Vagina (tissue), 2 donors: ENCODE measurements around the gene SENP3. TPM values are rescaled to one million over a fixed set of nuclear protein-coding genes. Genes with fewer than 3 reads are reported as not detected.

ENCODE experiments used
- DNase-seq, 2 donors: peaks; one replicate each; pipeline ENCODE4 v3.0.0-alpha.2; 2017; ENCODE audit errors: extremely low spot score in 2 of 2
- H3K27ac ChIP-seq: fragments of 200-600 bp; sonication (generic); one replicate; pipeline ENCODE4 v1.5.1; 2019
- H3K27me3 ChIP-seq: fragments of 200-600 bp; sonication (generic); one replicate; pipeline ENCODE4 v1.5.1; 2019
- H3K36me3 ChIP-seq, 2 donors: fragments of 200-600 bp; sonication (generic); one replicate each; pipeline ENCODE4 v1.5.1; 2017 to 2019
- H3K4me1 ChIP-seq: fragments of 200-600 bp; sonication (generic); one replicate; pipeline ENCODE4 v1.5.1; 2019
- H3K4me3 ChIP-seq, 2 donors: fragments of 200-600 bp; sonication (generic); 1 replicate in 1 of 2; 2 replicates in 1 of 2; pipeline ENCODE4 v1.5.1; 2016 to 2019
- H3K9me3 ChIP-seq: fragments of 200-600 bp; sonication (generic); one replicate; pipeline ENCODE4 v1.5.1; 2019
- POLR2A ChIP-seq, 2 donors: fragments of 450-650 bp; IDR thresholded peaks; one replicate each; pipeline ENCODE4 v1.6.1; 2017; ENCODE audit warnings: antibody characterized with exemption in 2 of 2, mild to moderate bottlenecking in 2 of 2, moderate library complexity in 2 of 2
- POLR2AphosphoS5 ChIP-seq, 2 donors: sonication (generic); formaldehyde crosslinking; IDR thresholded peaks; one replicate each; pipeline ENCODE4 v1.9.0; 2017; ENCODE audit warnings: antibody characterized with exemption in 2 of 2, mild to moderate bottlenecking in 2 of 2, low read depth in 1 of 2; ENCODE audit not compliant: insufficient read depth in 1 of 2
- intact Hi-C: fragments of 100-400 bp; cut with DNase I; formaldehyde crosslinking; loops from one replicate; pipeline ENCODE4 v1.15.1; 2023
- total RNA-seq: library from RNA; depleted of rRNA; stranded (reverse); fragments of >200 nt; gene quantifications from one replicate; pipeline ENCODE4 v1.2.3, GENCODE V29; 2016
- TF ChIP-seq, protein P1 (sequence below), 3 experiments: fragments of 450-650 bp in 2 of 3; fragments of 200-600 bp in 1 of 3; sonication (generic) in 1 of 3; IDR thresholded peaks; one replicate each; pipeline ENCODE4 v1.5.1; 2017 to 2019; ENCODE audit warnings: antibody characterized with exemption in 3 of 3, mild to moderate bottlenecking in 2 of 3, moderate library complexity in 2 of 3

Gene SENP3
- total RNA-seq, 1 donor from 2014 or later: 60.2 TPM

DNA sequence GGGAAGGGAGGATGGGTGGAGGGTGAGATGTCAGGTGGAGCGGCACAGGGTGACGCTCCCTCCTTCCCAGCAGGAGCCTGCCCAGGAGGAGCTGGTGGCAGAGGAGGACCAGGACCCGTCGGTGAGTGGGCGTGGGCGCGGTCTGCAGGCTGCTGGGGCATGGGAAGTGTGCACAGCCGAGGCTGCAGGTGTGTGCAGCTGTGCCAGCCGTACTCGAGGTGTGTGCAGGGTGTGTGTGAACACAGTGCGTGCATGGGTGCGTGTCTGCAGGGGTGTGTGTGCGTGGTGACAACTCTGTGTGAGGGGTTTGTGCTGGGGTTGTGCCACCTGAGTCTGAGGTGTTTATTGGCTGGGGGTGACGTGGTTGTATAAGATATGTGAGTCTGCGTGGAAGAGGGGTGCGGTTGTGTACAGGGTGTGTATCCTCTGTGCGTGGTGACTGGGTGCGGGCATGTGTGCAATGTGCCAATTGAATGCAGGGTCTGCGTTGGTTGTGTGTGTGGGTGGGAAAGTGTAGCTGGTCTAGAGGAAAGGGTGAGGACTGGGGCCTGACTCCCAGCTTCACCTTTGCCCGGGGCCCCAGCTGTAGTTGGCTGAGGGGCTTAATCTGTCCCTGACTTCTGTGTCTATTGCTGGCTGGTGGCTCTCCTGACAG lies 12.2 kb upstream of the SENP3 start:
- intact Hi-C loops: no loop called here
- no peaks in the 10 kb centered on the region for H3K9me3 ChIP-seq
- H3K4me1 ChIP-seq: peaks cover 24% of the 10 kb centered on the region
- TF ChIP-seq POLR2AphosphoS5 (IDR thresholded peaks at IDR 0.05; ENCODE audit: insufficient read depth in 1 of 2, low read depth in 1 of 2) (no peak), POLR2A (IDR thresholded peaks at IDR 0.05) (no peak)
- TF ChIP-seq, protein P1, sequence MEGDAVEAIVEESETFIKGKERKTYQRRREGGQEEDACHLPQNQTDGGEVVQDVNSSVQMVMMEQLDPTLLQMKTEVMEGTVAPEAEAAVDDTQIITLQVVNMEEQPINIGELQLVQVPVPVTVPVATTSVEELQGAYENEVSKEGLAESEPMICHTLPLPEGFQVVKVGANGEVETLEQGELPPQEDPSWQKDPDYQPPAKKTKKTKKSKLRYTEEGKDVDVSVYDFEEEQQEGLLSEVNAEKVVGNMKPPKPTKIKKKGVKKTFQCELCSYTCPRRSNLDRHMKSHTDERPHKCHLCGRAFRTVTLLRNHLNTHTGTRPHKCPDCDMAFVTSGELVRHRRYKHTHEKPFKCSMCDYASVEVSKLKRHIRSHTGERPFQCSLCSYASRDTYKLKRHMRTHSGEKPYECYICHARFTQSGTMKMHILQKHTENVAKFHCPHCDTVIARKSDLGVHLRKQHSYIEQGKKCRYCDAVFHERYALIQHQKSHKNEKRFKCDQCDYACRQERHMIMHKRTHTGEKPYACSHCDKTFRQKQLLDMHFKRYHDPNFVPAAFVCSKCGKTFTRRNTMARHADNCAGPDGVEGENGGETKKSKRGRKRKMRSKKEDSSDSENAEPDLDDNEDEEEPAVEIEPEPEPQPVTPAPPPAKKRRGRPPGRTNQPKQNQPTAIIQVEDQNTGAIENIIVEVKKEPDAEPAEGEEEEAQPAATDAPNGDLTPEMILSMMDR (IDR thresholded peaks at IDR 0.05): no peak
- H3K27me3 ChIP-seq: no peaks in the 10 kb centered on the region
- H3K36me3 ChIP-seq: no peaks in the 10 kb centered on the region
- peak overlapping the region; percentile 82 for H3K27ac ChIP-seq
- H3K4me3 ChIP-seq: peak overlapping the region; percentile 54 to 81
- no peak for DNase-seq

DNA sequence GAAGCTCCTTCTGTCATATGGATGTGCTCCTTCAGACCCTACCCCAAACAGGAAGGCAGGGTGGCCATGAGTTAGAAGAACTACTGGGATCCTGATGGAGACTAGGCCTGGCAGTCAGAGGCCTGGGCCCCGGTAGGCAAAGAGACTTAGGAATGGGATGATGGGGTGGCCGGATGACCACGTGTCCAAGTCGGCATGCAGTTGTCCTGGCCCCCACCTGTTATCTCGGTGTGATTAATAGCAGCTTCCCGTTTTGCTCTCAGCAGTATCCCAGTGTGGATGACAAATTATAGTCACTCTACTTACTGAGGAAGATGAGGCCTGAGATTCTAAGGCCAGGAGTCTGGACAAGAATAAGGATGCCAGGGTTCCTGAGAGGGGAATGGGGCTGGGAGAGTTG lies 11.4 kb upstream of the SENP3 start:
- Histone ChIP-seq H3K36me3 (no peaks in the 10 kb centered on the region), H3K4me1 (peaks cover 24% of the 10 kb centered on the region), H3K4me3 (no peak overlapping the region), H3K9me3 (no peaks in the 10 kb centered on the region), H3K27me3 (no peaks in the 10 kb centered on the region), H3K27ac (peak overlapping the region; percentile 82)
- intact Hi-C loops: no loop called here
- TF ChIP-seq, protein P1 (IDR thresholded peaks at IDR 0.05): no peak
- TF ChIP-seq POLR2A (IDR thresholded peaks at IDR 0.05): no peak
- no peak for TF ChIP-seq POLR2AphosphoS5 (IDR thresholded peaks at IDR 0.05; ENCODE audit: insufficient read depth in 1 of 2, low read depth in 1 of 2)
- no peak for DNase-seq

DNA sequence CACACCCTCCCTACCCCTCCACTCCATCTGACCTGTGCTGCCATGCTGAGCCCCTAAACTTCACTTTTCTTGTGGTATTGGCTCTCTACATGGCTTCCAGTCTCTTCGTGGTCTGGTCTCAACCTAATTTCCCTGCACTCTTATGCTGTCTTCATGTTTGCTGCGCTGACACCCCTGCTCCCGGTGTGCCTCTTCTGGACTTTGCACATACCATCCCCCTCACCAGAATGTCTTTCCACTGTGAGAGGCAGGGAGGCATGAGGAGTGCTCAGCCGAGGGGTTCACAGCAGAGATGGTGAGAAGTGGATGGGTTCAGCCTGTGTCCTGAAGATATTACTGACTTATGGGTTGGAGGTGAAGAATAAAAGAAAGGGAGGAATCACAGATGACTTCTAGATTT lies 10.3 kb upstream of the SENP3 start:
- Histone ChIP-seq H3K36me3 (no peaks in the 10 kb centered on the region), H3K27me3 (no peaks in the 10 kb centered on the region), H3K9me3 (no peaks in the 10 kb centered on the region), H3K4me3 (no peak overlapping the region), H3K27ac (no peak overlapping the region), H3K4me1 (peaks cover 24% of the 10 kb centered on the region)
- no peak for DNase-seq
- intact Hi-C loops: no loop called here
- TF ChIP-seq POLR2AphosphoS5 (IDR thresholded peaks at IDR 0.05; ENCODE audit: insufficient read depth in 1 of 2, low read depth in 1 of 2) (no peak), POLR2A (IDR thresholded peaks at IDR 0.05) (no peak)
- TF ChIP-seq, protein P1 (IDR thresholded peaks at IDR 0.05): no peak

DNA sequence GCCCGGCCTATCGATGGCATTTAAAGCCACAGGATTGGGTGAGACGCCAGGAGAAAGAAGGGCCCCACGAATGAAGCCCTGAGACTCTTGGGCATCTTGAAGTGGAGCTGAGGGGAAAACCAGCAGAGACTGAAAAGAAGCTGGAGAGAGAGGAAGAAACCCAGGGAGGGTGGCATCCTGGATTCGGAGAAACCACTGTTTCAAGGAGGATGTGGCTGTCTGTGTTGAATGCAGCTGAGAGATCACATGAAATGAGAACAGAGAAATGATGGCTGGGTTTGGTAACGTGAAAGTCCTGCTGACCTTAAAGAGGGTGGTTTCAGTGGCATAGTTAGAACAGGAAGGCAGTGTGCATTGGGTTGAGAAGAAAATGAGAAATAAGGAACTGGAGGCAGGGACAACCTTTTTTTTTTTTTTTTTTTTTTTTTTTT lies 9.1 kb upstream of the SENP3 start:
- H3K4me3 ChIP-seq: no peak overlapping the region
- DNase-seq: no peak
- no peak overlapping the region for H3K27ac ChIP-seq
- TF ChIP-seq, protein P1 (IDR thresholded peaks at IDR 0.05): no peak
- TF ChIP-seq POLR2AphosphoS5 (IDR thresholded peaks at IDR 0.05; ENCODE audit: insufficient read depth in 1 of 2, low read depth in 1 of 2): no peak
- no peak for TF ChIP-seq POLR2A (IDR thresholded peaks at IDR 0.05)
- H3K36me3 ChIP-seq: no peaks in the 10 kb centered on the region
- intact Hi-C loops: no loop called here
- H3K9me3 ChIP-seq: no peaks in the 10 kb centered on the region
- H3K4me1 ChIP-seq: peaks cover 31% of the 10 kb centered on the region
- no peaks in the 10 kb centered on the region for H3K27me3 ChIP-seq

DNA sequence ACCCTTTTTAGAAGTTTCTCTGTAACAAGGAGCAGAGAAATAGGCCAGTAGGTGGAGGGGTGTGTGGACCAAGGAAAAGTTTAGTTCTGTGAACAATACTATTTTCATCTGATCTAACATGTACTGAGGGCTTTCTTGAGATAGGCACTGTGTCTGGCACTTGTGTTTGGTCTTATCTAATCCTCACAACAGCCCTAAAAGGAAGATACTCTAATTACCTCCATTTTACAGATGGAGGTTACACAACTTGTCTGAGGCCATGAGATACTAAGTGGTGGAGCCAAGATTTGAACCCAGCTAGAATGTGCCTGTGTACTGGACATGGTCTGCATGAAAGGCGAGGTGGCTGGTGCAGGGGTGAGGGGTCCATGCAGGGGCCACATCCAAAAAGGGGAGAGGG lies 8.4 kb upstream of the SENP3 start:
- intact Hi-C loops: no loop called here
- no peak overlapping the region for H3K27ac ChIP-seq
- H3K36me3 ChIP-seq: no peaks in the 10 kb centered on the region
- H3K27me3 ChIP-seq: no peaks in the 10 kb centered on the region
- H3K4me1 ChIP-seq: peaks cover 32% of the 10 kb centered on the region
- TF ChIP-seq, protein P1 (IDR thresholded peaks at IDR 0.05): no peak
- DNase-seq: no peak
- no peaks in the 10 kb centered on the region for H3K9me3 ChIP-seq
- H3K4me3 ChIP-seq: no peak overlapping the region
